Measurements from ENCODE around the gene STRAP. TPM values are rescaled to one million over a fixed set of nuclear protein-coding genes. Genes with fewer than 3 reads are reported as not detected.

The STRAP gene
- total and polyA plus RNA-seq, 2 of the 8 experiments (the other 6 are each of a cell fraction or from before 2014, with no cell fraction given): 107 to 251 TPM

DNA sequence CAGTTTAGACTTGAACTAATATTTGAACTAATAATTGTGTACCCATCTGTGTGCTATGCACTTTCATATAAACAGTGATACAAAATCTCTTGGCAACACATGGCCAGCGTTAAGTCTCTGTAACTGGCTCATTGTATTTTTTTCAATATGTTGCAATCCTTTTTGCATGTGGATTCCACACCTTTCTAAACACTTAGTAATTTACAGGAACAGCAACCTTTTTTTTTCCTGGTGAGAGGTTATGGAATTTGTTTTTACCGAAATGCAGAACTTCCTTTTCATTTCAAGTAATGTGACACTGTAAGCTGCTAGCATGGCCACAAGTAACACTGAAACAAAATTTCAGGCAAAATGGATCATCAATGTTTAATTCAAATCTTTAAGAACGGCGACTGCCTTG is 47.6 kb upstream of the STRAP start (continued):
- TF ChIP-seq, protein P1, sequence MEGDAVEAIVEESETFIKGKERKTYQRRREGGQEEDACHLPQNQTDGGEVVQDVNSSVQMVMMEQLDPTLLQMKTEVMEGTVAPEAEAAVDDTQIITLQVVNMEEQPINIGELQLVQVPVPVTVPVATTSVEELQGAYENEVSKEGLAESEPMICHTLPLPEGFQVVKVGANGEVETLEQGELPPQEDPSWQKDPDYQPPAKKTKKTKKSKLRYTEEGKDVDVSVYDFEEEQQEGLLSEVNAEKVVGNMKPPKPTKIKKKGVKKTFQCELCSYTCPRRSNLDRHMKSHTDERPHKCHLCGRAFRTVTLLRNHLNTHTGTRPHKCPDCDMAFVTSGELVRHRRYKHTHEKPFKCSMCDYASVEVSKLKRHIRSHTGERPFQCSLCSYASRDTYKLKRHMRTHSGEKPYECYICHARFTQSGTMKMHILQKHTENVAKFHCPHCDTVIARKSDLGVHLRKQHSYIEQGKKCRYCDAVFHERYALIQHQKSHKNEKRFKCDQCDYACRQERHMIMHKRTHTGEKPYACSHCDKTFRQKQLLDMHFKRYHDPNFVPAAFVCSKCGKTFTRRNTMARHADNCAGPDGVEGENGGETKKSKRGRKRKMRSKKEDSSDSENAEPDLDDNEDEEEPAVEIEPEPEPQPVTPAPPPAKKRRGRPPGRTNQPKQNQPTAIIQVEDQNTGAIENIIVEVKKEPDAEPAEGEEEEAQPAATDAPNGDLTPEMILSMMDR (IDR thresholded peaks at IDR 0.05; ENCODE audit: control extremely low read depth in 1 of 3, insufficient read depth in 1 of 3, low read depth in 1 of 3, low read length in 3 of 3): no peak
- TF ChIP-seq HDAC2 (IDR thresholded peaks at IDR 0.05; ENCODE audit: borderline replicate concordance in 1 of 2, low read depth in 2 of 2, low read length in 2 of 2): no peak
- TF ChIP-seq CBX8 (IDR thresholded peaks at IDR 0.05; ENCODE audit: borderline replicate concordance, low read depth, low read length): no peak
- TF ChIP-seq, protein P2, sequence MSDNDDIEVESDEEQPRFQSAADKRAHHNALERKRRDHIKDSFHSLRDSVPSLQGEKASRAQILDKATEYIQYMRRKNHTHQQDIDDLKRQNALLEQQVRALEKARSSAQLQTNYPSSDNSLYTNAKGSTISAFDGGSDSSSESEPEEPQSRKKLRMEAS (IDR thresholded peaks at IDR 0.05): no peak
- TF ChIP-seq, protein P3, sequence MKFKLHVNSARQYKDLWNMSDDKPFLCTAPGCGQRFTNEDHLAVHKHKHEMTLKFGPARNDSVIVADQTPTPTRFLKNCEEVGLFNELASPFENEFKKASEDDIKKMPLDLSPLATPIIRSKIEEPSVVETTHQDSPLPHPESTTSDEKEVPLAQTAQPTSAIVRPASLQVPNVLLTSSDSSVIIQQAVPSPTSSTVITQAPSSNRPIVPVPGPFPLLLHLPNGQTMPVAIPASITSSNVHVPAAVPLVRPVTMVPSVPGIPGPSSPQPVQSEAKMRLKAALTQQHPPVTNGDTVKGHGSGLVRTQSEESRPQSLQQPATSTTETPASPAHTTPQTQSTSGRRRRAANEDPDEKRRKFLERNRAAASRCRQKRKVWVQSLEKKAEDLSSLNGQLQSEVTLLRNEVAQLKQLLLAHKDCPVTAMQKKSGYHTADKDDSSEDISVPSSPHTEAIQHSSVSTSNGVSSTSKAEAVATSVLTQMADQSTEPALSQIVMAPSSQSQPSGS (IDR thresholded peaks at IDR 0.05; ENCODE audit: low read length): no peak

Data from H1 (cell line).